Immature natural killer cell (primary cell): Measurements from ENCODE around the gene PARP8. TPM values are rescaled to one million over a fixed set of nuclear protein-coding genes. Genes with fewer than 3 reads are reported as not detected.
"Not testable (repeated sequence)": the region's sequence is repeated elsewhere in the genome, so short reads cannot be mapped to it uniquely, and the experiment has no call there.

ENCODE experiments used
- DNase-seq, 3 donors: peaks; one replicate each; pipeline ENCODE4 v3.0.0; 2022; ENCODE audit warnings: mixed read lengths in 1 of 3
- H3K27ac Mint-ChIP-seq, 6 donors: one replicate each; pipeline ENCODE4 v1.8.0; 2020; ENCODE audit warnings: mixed read lengths in 6 of 6, mild to moderate bottlenecking in 5 of 6, inconsistent platforms in 4 of 6, moderate library complexity in 3 of 6
- H3K27me3 Mint-ChIP-seq, 3 donors: one replicate each; pipeline ENCODE4 v1.8.0; 2020 to 2021; ENCODE audit warnings: low read depth in 3 of 3, mild to moderate bottlenecking in 3 of 3, mixed read lengths in 3 of 3, moderate library complexity in 3 of 3, inconsistent platforms in 1 of 3
- H3K36me3 Mint-ChIP-seq, 3 donors: one replicate each; pipeline ENCODE4 v1.8.0; 2020; ENCODE audit warnings: mixed read lengths in 3 of 3, inconsistent platforms in 2 of 3, mild to moderate bottlenecking in 2 of 3
- H3K4me1 Mint-ChIP-seq, 2 donors: one replicate each; pipeline ENCODE4 v1.8.0; 2020; ENCODE audit warnings: inconsistent platforms in 2 of 2, mild to moderate bottlenecking in 2 of 2, mixed read lengths in 2 of 2, moderate library complexity in 1 of 2
- H3K4me3 Mint-ChIP-seq, 5 donors: one replicate each; pipeline ENCODE4 v1.8.0; 2020; ENCODE audit warnings: mild to moderate bottlenecking in 5 of 5, mixed read lengths in 5 of 5, inconsistent platforms in 3 of 5, moderate library complexity in 3 of 5
- H3K9me3 Mint-ChIP-seq, 6 donors: one replicate each; pipeline ENCODE4 v1.8.0; 2020; ENCODE audit warnings: mild to moderate bottlenecking in 6 of 6, mixed read lengths in 6 of 6, inconsistent platforms in 4 of 6, moderate library complexity in 3 of 6
- polyA plus RNA-seq, 3 donors: library from polyadenylated mRNA; unstranded; fragments of 300-500 nt; fragmentation: Illumina TruSeq; gene quantifications; one replicate each; pipeline ENCODE4 v1.2.3, GENCODE V29; 2021

PARP8 gene
- polyA plus RNA-seq, 3 donors from 2014 or later, result 93.9 to 150 (median 113) TPM

- H3K27ac Mint-ChIP-seq, result peak overlapping the region; percentile 33 to 75 (median 53)
Observed at GRCh38 chr5:50694626-50695025, 28.2 kb downstream of the PARP8 start.

GRCh38 chr5:50697739-50698138 lies 31.3 kb downstream of the PARP8 start:
- peak overlapping the region in 5 of 6 donors; percentile 10 to 68 (median 39) for H3K27ac Mint-ChIP-seq
- no peaks in the 10 kb centered on the region for H3K9me3 Mint-ChIP-seq
- H3K36me3 Mint-ChIP-seq, result peaks cover 0 to 4% (median 0%) of the 10 kb centered on the region in 3 donors
- peak overlapping the region in 3 of 5 donors; percentile 1 to 18 (median 12) for H3K4me3 Mint-ChIP-seq
- DNase-seq, result no peak
- peaks cover 68 to 83% of the 10 kb centered on the region in 2 donors for H3K4me1 Mint-ChIP-seq
- peaks cover 0 to 2% (median 2%) of the 10 kb centered on the region in 3 donors for H3K27me3 Mint-ChIP-seq

More at GRCh38 chr5:50694626-50695025, 28.2 kb downstream of the PARP8 start:
- DNase-seq, H3K9me3 Mint-ChIP-seq, H3K36me3 Mint-ChIP-seq, H3K27me3 Mint-ChIP-seq: not testable (repeated sequence)
- Mint-ChIP-seq H3K4me1 (peaks cover 37 to 63% of the 10 kb centered on the region in 2 donors), H3K4me3 (peak overlapping the region in 3 of 5 donors; percentile 1 to 46 (median 8))

GRCh38 chr5:50699737-50700136 lies 33.3 kb downstream of the PARP8 start:
- Mint-ChIP-seq H3K27me3 (peaks cover 0 to 2% (median 0%) of the 10 kb centered on the region in 3 donors), H3K36me3 (peaks cover 0 to 4% (median 0%) of the 10 kb centered on the region in 3 donors), H3K27ac (peak overlapping the region in 5 of 6 donors; percentile 11 to 70 (median 65)), H3K9me3 (no peaks in the 10 kb centered on the region), H3K4me1 (peaks cover 88% of the 10 kb centered on the region in 2 donors), H3K4me3 (no peak overlapping the region)
- DNase-seq, result no peak

- peak overlapping the region in 1 of 5 donors; percentile 52 for H3K4me3 Mint-ChIP-seq
- peaks cover 0 to 4% (median 0%) of the 10 kb centered on the region in 3 donors for H3K36me3 Mint-ChIP-seq
- H3K27ac Mint-ChIP-seq, result peak overlapping the region in 5 of 6 donors; percentile 2 to 70 (median 25)
- H3K27me3 Mint-ChIP-seq, result no peaks in the 10 kb centered on the region
- peaks cover 89 to 96% of the 10 kb centered on the region in 2 donors for H3K4me1 Mint-ChIP-seq
- no peaks in the 10 kb centered on the region for H3K9me3 Mint-ChIP-seq
- no peak for DNase-seq
Observed at GRCh38 chr5:50700706-50701105, 34.3 kb downstream of the PARP8 start.

GRCh38 chr5:50702615-50703366 lies 36.4 kb downstream of the PARP8 start:
- peak overlapping the region; percentile 58 to 77 (median 72) for H3K4me3 Mint-ChIP-seq
- H3K4me1 Mint-ChIP-seq, result peaks cover 85 to 100% of the 10 kb centered on the region in 2 donors
- H3K36me3 Mint-ChIP-seq, result peaks cover 0 to 4% (median 0%) of the 10 kb centered on the region in 3 donors
- DNase-seq, result no peak
- H3K27ac Mint-ChIP-seq, result peak overlapping the region; percentile 66 to 92 (median 88)
- H3K9me3 Mint-ChIP-seq, result no peaks in the 10 kb centered on the region
- H3K27me3 Mint-ChIP-seq, result no peaks in the 10 kb centered on the region

- DNase-seq, result no peak
- peak overlapping the region in 1 of 5 donors; percentile 4 for H3K4me3 Mint-ChIP-seq
- H3K27ac Mint-ChIP-seq, result peak overlapping the region in 5 of 6 donors; percentile 60 to 83 (median 68)
- H3K27me3 Mint-ChIP-seq, result no peaks in the 10 kb centered on the region
- H3K9me3 Mint-ChIP-seq, result no peaks in the 10 kb centered on the region
- H3K4me1 Mint-ChIP-seq, result peaks cover 85 to 100% of the 10 kb centered on the region in 2 donors
- H3K36me3 Mint-ChIP-seq, result peaks cover 0 to 2% (median 0%) of the 10 kb centered on the region in 3 donors
Observed at GRCh38 chr5:50703367-50703666, 36.9 kb downstream of the PARP8 start.

GRCh38 chr5:50704730-50705129 lies 38.3 kb downstream of the PARP8 start:
- DNase-seq, result no peak
- Mint-ChIP-seq H3K27me3 (peaks cover 0 to 3% (median 0%) of the 10 kb centered on the region in 3 donors), H3K36me3 (no peaks in the 10 kb centered on the region), H3K4me3 (peak overlapping the region in 1 of 5 donors; percentile 18), H3K9me3 (no peaks in the 10 kb centered on the region), H3K27ac (peak overlapping the region in 4 of 6 donors; percentile 4 to 66 (median 29)), H3K4me1 (peaks cover 86 to 100% of the 10 kb centered on the region in 2 donors)

GRCh38 chr5:50709471-50709870 lies 43.0 kb downstream of the PARP8 start:
- Mint-ChIP-seq H3K9me3 (no peaks in the 10 kb centered on the region), H3K4me1 (peaks cover 87 to 100% of the 10 kb centered on the region in 2 donors), H3K27ac (peak overlapping the region; percentile 4 to 86 (median 73)), H3K36me3 (no peaks in the 10 kb centered on the region), H3K4me3 (peak overlapping the region in 3 of 5 donors; percentile 3 to 48 (median 16)), H3K27me3 (peaks cover 0 to 3% (median 0%) of the 10 kb centered on the region in 3 donors)
- no peak for DNase-seq

- H3K9me3 Mint-ChIP-seq, result no peaks in the 10 kb centered on the region
- no peak for DNase-seq
- peak overlapping the region; percentile 82 to 96 (median 90) for H3K27ac Mint-ChIP-seq
- peak overlapping the region; percentile 61 to 83 (median 74) for H3K4me3 Mint-ChIP-seq
- H3K27me3 Mint-ChIP-seq, result peaks cover 0 to 3% (median 3%) of the 10 kb centered on the region in 3 donors
- H3K4me1 Mint-ChIP-seq, result peaks cover 89 to 100% of the 10 kb centered on the region in 2 donors
- H3K36me3 Mint-ChIP-seq, result no peaks in the 10 kb centered on the region
Observed at GRCh38 chr5:50710838-50711237, 44.4 kb downstream of the PARP8 start.

GRCh38 chr5:50711280-50711679 lies 44.8 kb downstream of the PARP8 start:
- Mint-ChIP-seq H3K4me1 (peaks cover 90 to 100% of the 10 kb centered on the region in 2 donors), H3K27me3 (peaks cover 0 to 3% (median 3%) of the 10 kb centered on the region in 3 donors), H3K36me3 (no peaks in the 10 kb centered on the region), H3K27ac (peak overlapping the region; percentile 82 to 96 (median 90)), H3K4me3 (peak overlapping the region; percentile 61 to 83 (median 74)), H3K9me3 (no peaks in the 10 kb centered on the region)
- peak; percentile 70 to 72 (median 70) for DNase-seq

GRCh38 chr5:50712479-50712878 lies 46.0 kb downstream of the PARP8 start:
- Mint-ChIP-seq H3K27me3 (peaks cover 0 to 5% (median 3%) of the 10 kb centered on the region in 3 donors), H3K36me3 (no peaks in the 10 kb centered on the region), H3K9me3 (no peaks in the 10 kb centered on the region), H3K4me3 (peak overlapping the region in 4 of 5 donors; percentile 1 to 53 (median 48)), H3K27ac (peak overlapping the region; percentile 64 to 96 (median 87)), H3K4me1 (peaks cover 94 to 100% of the 10 kb centered on the region in 2 donors)
- DNase-seq, result no peak

- peak overlapping the region; percentile 28 to 85 (median 74) for H3K27ac Mint-ChIP-seq
- no peak for DNase-seq
- H3K4me1 Mint-ChIP-seq, result peaks cover 91 to 100% of the 10 kb centered on the region in 2 donors
- no peaks in the 10 kb centered on the region for H3K36me3 Mint-ChIP-seq
- H3K4me3 Mint-ChIP-seq, result peak overlapping the region; percentile 18 to 53 (median 34)
- H3K27me3 Mint-ChIP-seq, result peaks cover 0 to 5% (median 0%) of the 10 kb centered on the region in 3 donors
- no peaks in the 10 kb centered on the region for H3K9me3 Mint-ChIP-seq
Observed at GRCh38 chr5:50715001-50715400, 48.6 kb downstream of the PARP8 start.

GRCh38 chr5:50716134-50716533 lies 49.7 kb downstream of the PARP8 start:
- Mint-ChIP-seq H3K4me1 (peaks cover 93 to 100% of the 10 kb centered on the region in 2 donors), H3K4me3 (peak overlapping the region in 1 of 5 donors; percentile 1), H3K27me3 (peaks cover 0 to 5% (median 0%) of the 10 kb centered on the region in 3 donors), H3K9me3 (no peaks in the 10 kb centered on the region), H3K27ac (peak overlapping the region; percentile 2 to 59 (median 48)), H3K36me3 (no peaks in the 10 kb centered on the region)
- no peak for DNase-seq

- Mint-ChIP-seq H3K4me1 (peaks cover 91 to 100% of the 10 kb centered on the region in 2 donors), H3K27me3 (peaks cover 0 to 5% (median 0%) of the 10 kb centered on the region in 3 donors), H3K27ac (peak overlapping the region in 4 of 6 donors; percentile 10 to 80 (median 22)), H3K4me3 (peak overlapping the region in 3 of 5 donors; percentile 2 to 27 (median 12)), H3K9me3 (no peaks in the 10 kb centered on the region), H3K36me3 (no peaks in the 10 kb centered on the region)
- DNase-seq, result no peak
Observed at GRCh38 chr5:50717651-50718050, 51.2 kb downstream of the PARP8 start.
